T47D (cell line): ENCODE results near the gene PUS7.
"Not testable (repeated sequence)": the region's sequence is repeated elsewhere in the genome, so short reads cannot be mapped to it uniquely, and the experiment has no call there.

Experiments
- DNase-seq, 2 experiments: peaks; one replicate each; pipeline versions ENCODE4 v3.0.0 to v3.0.0-alpha.2; 2011 to 2012; ENCODE audit warnings: low read depth in 1 of 2, low spot score in 1 of 2
- JUND ChIP-seq: IDR thresholded peaks from 2 replicates; pipeline ENCODE4 v1.6.1; 2012; ENCODE audit warnings: low read depth
- in situ Hi-C: cut with HindIII; loops from 2 replicates; pipeline ENCODE4 v1.10.0; 2016; ENCODE audit warnings: low sequenced_read_pairs, low pct_unique_long_range_greater_than_20kb

PUS7 gene

DNA sequence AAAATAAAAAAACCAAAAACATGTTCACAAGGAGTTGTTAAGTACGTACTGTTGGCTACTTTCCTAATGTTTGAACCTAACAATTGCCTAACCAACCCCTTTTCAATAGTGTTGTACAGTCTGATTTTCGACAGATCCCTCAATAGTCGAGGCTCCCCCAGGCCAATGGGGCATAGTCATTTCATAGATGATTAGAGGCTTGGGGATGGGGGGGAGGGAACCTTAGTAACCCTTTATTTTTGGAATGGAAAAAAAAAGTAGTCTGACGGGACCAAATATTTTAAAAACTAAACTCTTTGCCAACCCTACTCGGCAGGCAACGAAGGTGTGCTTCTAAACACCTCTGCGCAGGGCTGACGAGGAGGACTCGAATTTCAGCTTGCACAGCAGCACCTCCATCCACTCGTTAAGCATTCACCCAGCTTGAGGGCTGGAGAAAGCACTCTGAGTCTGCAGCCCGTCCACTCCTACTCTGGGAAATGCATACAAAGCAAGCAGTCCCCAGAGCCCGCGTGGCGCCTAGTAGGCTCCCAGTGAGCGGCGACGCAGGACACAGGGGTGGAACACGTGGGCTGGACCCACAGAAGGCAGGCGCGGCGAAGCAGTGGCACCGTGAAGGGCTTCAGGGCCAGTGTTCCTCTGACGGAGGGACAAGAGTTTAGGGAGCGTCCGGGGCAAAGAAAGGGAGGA, 899 bp downstream of the PUS7 start:
- TF ChIP-seq JUND: no peak
- in situ Hi-C loops: no loop called here
- peak; percentile 56 to 77 for DNase-seq

DNA sequence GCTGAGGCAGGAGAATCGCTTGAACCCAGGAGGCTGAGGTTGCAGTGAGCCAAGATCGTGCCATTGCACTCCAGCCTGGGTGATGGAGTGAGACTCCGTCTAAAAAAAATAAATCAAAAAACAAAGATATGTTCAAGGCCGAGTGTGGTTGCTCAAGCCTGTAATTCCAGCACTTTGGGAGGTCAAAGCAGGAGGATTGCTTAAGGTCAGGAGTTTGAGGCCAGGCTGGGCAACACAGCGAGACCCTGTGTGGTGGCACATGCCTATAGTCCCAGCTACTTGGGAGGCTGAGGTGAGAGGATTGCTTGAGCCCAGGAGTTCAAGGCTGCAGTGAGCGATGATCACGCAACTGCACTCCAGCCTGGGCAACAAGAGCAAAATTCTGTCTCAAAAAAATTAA, 1.5 kb downstream of the PUS7 start:
- in situ Hi-C loops, DNase-seq: not testable (repeated sequence)

DNA sequence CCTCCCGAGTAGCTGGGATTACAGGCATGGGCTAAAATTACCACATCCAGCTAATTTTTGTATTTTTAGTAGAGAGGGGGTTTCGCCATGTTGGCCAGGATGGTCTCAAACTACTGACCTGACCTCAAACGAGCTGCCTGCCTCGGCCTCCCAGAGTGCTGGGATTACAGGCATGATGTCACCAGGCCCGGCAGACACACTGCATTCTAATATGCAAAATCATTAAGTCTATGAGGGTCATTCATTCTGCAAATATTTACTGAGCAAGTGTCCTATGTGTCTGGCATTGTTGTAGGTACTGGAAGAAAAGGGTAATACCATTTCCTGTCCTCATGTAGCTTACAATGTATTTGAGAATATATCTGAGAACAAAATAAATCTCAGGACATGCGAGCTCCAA, 2.7 kb downstream of the PUS7 start:
- TF ChIP-seq JUND: no peak
- DNase-seq: no peak
- in situ Hi-C loops: no loop called here

GRCh38 chr7:105515610-105516009, 6.5 kb downstream of the PUS7 start:
- DNase-seq, in situ Hi-C loops: not testable (repeated sequence)

GRCh38 chr7:105512926-105513526, 9.0 kb downstream of the PUS7 start:
- no peak for DNase-seq
- no peak for TF ChIP-seq JUND
- in situ Hi-C loops: no loop called here

GRCh38 chr7:105512415-105512814, 9.7 kb downstream of the PUS7 start:
- in situ Hi-C loops: no loop called here
- DNase-seq: no peak
- TF ChIP-seq JUND: no peak

DNA sequence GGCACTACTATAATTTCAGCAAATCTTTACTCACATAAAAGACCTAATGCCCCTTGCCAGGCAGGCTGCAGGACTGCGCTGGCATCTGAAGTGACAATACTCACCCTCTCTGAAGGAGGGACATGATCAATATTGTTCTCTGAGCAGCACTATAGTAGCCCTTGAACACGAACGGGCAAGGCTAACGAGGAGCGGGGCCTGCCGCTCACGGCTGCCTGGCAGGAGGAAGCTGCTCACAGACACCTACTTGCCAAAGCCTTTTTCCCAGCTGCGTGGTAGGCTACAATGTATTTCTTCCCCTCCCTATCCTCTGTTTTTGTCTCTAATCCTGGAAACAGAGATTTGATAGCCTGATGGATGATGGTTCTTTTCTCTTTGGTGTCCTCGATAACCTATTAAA, 19.9 kb downstream of the PUS7 start:
- no peak for TF ChIP-seq JUND
- no peak for DNase-seq
- in situ Hi-C loops: no loop called here

GRCh38 chr7:105497016-105497415, 25.1 kb downstream of the PUS7 start:
- DNase-seq: no peak
- in situ Hi-C loops: no loop called here
- no peak for TF ChIP-seq JUND

GRCh38 chr7:105496521-105496920, 25.6 kb downstream of the PUS7 start:
- in situ Hi-C loops: no loop called here
- TF ChIP-seq JUND: no peak
- DNase-seq: no peak

GRCh38 chr7:105493923-105494315, 28.2 kb downstream of the PUS7 start:
- no peak for DNase-seq
- TF ChIP-seq JUND: no peak
- in situ Hi-C loops: no loop called here

- no peak for DNase-seq
- in situ Hi-C loops: no loop called here
- TF ChIP-seq JUND: no peak
Observed at GRCh38 chr7:105493196-105493922, 28.7 kb downstream of the PUS7 start.

- no peak for TF ChIP-seq JUND
- no peak for DNase-seq
- in situ Hi-C loops: no loop called here
Observed at GRCh38 chr7:105489409-105489808, 32.7 kb downstream of the PUS7 start.
